GM18951 (cell line): Measurements from ENCODE around the gene KIRREL2.
"Not testable (repeated sequence)": the region's sequence is repeated elsewhere in the genome, so short reads cannot be mapped to it uniquely, and the experiment has no call there.

Source experiments
- POLR2A ChIP-seq: IDR thresholded peaks from 4 replicates; pipeline ENCODE4 v1.6.1; 2011; ENCODE audit warnings: mild to moderate bottlenecking; ENCODE audit not compliant: insufficient read length, insufficient read depth; ENCODE audit errors: extremely low read depth
- in situ Hi-C: fragments of 300-500 bp; cut with MboI; formaldehyde crosslinking; loops from one replicate; pipeline ENCODE4 v1.12.0; 2022; ENCODE audit warnings: low sequenced_read_pairs, mixed read lengths, inconsistent platforms; ENCODE audit not compliant: unreplicated experiment

Gene KIRREL2

GRCh38 chr19:35832054-35832453 lies 24.7 kb upstream of the KIRREL2 start:
- in situ Hi-C loops, result no loop called here
- no peak for TF ChIP-seq POLR2A

- no peak for TF ChIP-seq POLR2A
- in situ Hi-C loops, result no loop called here
Measured at GRCh38 chr19:35833972-35834371, 22.7 kb upstream of the KIRREL2 start.

- in situ Hi-C loops, result not testable (repeated sequence)
Measured at GRCh38 chr19:35836096-35836495, 20.6 kb upstream of the KIRREL2 start.

- in situ Hi-C loops, result no loop called here
- no peak for TF ChIP-seq POLR2A
Measured at GRCh38 chr19:35841961-35842595, 14.6 kb upstream of the KIRREL2 start.

GRCh38 chr19:35842666-35843272 lies 13.9 kb upstream of the KIRREL2 start:
- TF ChIP-seq POLR2A, result no peak
- in situ Hi-C loops, result no loop called here

DNA sequence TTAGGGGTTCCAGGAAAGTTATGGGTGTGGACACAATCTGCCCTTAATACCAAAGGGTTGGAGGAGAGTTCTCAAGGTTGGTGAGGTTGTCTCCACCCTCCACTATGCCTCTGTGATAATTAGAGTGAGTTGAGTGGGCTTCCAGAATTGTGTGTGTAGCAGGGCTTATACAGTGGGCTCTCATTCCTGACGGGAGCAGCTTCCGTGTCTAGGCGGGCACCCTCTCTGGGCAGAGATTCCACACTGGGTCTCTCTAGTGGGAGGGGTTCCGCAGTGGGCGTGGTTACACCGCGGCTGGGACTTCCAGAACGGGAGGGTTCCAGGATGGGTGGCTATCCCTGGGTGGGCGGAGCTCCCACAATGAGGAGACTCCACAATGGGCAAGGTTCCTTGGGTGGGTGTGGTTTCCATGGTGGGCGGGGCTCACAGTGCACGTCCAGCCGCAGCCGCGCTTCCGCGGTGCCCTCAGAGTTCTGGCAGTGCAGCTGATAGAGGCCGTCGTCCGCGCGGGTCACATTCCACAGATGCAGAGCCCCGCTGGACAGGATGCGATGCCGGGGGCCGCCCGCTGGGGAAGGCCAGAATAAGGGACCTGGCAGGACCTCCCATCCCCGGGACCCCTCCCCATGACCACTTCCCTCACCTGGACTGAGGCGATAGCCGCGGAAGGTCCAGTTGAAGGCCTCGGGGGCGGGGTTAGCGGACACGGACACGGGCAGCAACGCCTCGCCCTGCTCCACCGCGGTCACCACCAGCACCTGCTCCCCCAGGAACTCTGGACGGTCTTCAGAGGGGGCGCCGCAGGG lies 12.8 kb upstream of the KIRREL2 start:
- in situ Hi-C loops, result no loop called here

DNA sequence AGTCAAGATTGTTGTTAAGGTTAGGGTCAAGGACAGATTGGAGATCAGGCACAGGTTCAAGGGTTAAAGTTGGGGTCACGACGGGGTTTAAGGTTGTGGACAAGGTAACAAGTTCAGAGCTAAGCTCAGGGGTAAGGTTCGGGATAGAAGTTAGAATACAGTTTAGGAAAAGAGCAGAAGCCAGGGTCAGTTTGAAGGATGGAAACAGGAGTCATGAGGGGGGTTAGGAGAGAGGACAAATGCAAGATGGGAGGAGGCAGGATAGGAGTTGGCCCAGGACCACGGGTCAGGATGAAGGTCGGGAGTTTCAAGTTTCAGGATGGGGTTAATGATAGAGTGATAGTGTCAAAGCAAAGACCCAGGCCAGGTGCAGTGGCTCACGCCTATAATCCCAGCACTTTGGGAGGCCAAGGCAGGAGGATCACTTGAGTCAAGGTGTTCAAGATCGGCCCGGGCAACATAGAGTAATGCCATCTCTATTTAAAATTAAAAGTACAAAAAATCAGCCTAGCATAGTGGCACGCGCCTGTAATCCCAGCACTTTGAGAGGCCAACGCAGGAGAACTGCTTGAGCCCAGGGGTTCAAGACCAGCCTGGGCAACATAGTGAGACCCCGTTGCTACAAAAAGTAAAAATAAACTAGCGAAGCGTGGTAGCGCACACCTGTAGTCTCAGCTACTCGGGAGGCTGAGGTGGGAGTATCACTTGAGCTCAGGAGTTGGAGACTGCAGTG lies 12.1 kb upstream of the KIRREL2 start:
- no peak for TF ChIP-seq POLR2A
- in situ Hi-C loops, result no loop called here

More for the DNA sequence above, 12.8 kb upstream of the KIRREL2 start:
- TF ChIP-seq POLR2A, result no peak

GRCh38 chr19:35845215-35846037 lies 11.3 kb upstream of the KIRREL2 start:
- in situ Hi-C loops, result no loop called here
- no peak for TF ChIP-seq POLR2A

DNA sequence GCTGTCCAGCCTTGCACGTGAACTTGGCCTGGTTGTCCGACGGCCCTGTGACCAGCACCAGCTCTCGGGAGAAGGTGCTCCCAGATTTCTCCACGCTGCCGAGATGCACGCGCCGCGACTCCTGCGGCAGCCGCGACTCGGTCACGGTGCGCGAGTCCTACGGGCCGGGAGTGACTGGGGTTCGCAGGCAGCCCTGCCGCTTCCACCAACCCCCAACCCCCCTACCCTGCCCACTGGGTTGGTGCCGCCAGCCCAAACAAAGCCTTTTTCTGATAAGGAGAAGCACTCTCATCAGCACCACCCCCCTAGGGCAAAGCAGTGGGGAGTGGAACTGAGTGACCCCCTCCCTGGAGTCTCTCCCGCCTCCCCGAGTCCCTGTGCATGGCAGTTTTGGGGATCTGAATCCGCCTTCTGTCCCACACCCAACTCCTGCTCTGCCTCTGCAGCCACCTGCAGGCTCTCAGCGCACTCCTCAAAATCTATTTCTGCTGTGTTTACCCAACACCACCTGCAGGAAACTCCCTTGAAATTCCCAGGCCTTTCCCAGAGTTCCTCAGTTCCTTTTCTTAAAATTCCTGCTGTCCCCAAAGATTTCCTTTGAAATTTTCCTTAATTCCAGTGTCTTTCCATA lies 10.6 kb upstream of the KIRREL2 start:
- in situ Hi-C loops, result no loop called here
- TF ChIP-seq POLR2A, result no peak

DNA sequence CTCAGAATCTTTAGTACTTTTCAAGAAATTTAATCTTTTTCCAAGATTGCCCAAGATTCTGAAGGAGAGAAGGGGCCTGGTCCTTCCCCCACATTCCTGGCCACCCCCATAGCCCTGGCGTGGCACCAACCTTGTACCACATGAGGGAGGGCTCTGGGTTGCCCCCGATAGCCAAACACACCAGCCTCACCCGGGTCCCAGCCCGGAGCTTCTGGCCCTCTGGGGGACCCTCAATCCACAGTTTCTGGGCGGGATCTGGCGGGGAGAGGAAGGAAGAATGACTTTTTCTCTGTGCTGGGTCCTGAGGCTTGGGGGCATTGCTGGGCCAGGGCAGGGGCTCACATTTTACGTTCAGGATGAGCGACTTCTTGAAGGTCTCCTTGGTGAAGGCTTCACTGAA lies 8.8 kb upstream of the KIRREL2 start:
- in situ Hi-C loops, result no loop called here
- TF ChIP-seq POLR2A, result no peak

GRCh38 chr19:35848486-35848885 lies 8.2 kb upstream of the KIRREL2 start:
- in situ Hi-C loops, result no loop called here
- no peak for TF ChIP-seq POLR2A

DNA sequence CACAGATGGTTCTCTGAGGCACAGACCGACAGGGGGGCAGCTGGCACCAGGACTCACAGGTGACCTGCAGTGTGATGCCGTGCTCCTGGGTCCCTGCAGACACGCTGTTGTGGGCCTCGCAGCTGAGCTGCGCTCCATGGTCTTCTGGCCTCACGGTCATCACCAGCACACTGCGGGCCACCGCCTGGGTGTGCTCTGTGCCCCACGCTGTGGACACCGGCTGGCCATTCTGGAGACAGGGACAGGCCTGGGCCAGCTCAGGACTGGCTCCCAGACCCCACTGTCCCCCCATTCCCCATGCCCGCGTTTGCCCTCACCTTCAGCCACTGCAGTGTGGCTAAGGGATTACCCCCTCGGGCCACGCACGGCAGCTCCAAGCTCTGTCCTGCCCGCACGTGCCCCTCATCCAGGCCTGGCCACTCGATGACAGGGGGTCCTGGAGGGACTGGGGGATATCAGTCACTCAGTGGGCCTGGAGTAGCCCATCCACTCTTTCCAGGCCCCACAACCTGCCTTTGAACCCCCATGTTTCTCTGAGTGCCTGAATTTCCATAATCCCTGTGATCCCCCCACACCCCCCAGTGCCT lies 7.7 kb upstream of the KIRREL2 start:
- TF ChIP-seq POLR2A, result no peak
- in situ Hi-C loops, result no loop called here
